ACHN (cell line): ENCODE measurements around the gene ACSL5.
A peak's percentile ranks its signal among the peaks of the same experiment; 100 is the strongest.
"Not testable (repeated sequence)": the region's sequence is repeated elsewhere in the genome, so short reads cannot be mapped to it uniquely, and the experiment has no call there.

Experiments
- DNase-seq: peaks from one replicate; pipeline ENCODE4 v3.0.0-alpha.2; 2015
- in situ Hi-C: cut with HindIII; loops from 2 replicates; pipeline ENCODE4 v1.10.0; 2017; ENCODE audit warnings: low sequenced_read_pairs, low pct_ligation_motif_present, low pct_unique_long_range_greater_than_20kb

Gene ACSL5

DNA sequence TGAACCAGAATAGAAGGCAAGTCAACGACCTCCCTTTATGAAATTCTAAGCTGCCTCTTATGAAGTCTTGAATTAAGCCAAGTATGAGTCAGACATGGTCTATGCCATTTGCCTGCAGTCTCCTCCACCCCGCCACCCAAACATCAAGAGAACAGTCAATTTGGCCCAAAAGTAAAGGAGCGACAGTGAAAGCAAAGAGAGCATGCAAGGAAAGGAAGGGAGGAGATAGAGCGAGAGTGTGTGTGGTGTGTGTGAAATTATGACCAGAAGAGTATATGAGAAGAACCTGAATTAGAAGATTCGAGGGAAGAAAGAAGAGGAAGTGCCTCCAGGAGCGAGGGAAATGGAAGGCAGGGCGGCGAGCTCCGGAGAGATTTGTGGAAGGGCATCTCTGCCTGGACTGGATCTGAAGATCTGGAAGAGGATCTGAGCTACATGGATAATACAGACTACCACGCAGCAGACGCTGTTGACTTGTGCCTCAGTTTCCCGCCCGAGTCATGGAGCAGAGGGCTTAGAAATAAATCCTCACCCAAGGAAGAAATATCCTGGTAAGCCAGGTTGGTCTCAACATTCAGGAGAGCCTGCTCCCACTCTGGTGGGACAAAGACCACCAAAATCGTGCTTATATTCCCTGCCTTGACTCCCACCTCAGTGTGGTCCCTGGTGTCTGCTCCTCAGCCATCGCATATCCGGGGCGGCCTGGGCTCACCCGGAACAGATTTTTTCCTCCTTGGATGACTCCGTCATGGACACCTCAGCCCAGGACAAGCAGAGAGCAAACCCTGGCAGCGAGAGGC is 72.3 kb downstream of the ACSL5 start:
- peak; percentile 41 for DNase-seq
- in situ Hi-C loops = no loop called here

DNA sequence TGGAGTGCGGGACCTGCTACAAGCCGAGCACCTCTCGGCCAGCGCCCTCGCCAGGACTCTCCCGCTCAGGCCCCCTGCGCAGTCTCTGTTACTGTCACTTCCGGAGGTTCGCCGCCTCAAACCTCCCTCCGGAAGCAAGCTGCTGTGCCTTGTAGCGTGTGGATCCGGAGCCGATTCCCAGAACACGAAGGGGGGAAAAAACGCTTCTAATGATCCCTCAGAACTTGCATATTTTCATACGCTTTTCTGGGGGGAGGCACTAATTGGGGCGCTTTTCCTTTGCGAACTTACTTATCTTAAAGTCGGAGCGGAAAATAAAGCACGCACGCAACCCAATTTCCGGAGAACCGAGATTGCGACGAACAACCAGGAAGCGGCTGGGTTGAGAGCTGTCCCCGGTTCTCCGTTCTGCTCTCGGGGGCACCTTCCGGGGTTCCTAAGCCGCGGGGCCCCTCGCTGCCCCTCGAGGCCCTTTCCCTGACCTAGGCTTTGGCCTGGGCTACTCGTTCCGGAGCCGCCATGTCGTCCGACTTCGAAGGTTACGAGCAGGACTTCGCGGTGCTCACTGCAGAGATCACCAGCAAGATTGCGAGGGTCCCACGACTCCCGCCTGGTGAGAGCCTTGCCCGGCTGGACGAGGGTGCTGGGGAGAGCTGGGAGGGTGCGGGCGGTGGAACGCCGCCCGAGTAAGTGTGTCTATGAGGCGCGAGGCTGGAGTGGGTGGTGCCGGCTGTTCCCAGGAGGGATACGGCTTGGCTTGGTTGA is 73.1 kb downstream of the ACSL5 start, which contains the start of the genes VTI1A and ZDHHC6:
VTI1A (plus strand) TSS at position 361 of the 765 bp plus-strand sequence; CDS start at position 520, 159 bp downstream.
ZDHHC6 (minus strand) TSS at position 60 of the 765 bp plus-strand sequence. CDS start 1,478 bp downstream, outside the sequence.
- in situ Hi-C loops = no loop called here
- peak; percentile 89 for DNase-seq

DNA sequence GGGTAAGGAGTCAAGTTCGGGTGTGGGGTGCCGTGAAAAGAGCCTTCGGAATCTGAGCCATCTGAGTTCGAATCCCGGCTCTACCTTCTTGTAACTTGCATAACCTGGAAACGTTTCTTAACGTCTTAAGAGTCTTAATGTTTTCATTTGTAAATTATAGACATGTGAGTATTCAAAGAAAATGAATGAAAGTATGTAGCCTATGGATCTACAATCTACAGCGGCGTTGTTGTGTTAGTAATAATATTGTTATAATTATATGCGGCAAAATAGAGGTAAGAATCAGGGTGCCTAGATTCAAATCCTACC is 73.7 kb downstream of the ACSL5 start:
- in situ Hi-C loops = no loop called here
- no peak for DNase-seq

DNA sequence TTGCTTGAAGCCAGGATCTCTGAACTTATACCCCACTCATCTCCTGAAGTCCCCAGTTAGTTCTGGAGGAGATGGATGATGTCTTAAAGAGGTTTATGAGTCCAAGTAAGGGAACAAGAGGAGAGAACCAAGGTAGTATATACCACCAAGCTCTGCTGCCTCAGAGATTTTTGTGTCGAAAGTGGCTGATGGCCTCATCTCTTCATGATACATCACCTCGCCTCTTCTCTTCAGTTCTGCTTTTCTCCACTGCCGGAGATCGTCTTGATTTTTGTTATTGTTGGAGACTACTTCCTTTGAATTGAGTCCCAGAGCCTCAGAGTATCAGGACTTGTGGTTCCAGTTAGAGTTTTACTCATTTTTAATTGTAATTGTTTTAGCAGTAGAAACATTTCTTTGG is 75.0 kb downstream of the ACSL5 start:
- no peak for DNase-seq
- in situ Hi-C loops = no loop called here

DNA sequence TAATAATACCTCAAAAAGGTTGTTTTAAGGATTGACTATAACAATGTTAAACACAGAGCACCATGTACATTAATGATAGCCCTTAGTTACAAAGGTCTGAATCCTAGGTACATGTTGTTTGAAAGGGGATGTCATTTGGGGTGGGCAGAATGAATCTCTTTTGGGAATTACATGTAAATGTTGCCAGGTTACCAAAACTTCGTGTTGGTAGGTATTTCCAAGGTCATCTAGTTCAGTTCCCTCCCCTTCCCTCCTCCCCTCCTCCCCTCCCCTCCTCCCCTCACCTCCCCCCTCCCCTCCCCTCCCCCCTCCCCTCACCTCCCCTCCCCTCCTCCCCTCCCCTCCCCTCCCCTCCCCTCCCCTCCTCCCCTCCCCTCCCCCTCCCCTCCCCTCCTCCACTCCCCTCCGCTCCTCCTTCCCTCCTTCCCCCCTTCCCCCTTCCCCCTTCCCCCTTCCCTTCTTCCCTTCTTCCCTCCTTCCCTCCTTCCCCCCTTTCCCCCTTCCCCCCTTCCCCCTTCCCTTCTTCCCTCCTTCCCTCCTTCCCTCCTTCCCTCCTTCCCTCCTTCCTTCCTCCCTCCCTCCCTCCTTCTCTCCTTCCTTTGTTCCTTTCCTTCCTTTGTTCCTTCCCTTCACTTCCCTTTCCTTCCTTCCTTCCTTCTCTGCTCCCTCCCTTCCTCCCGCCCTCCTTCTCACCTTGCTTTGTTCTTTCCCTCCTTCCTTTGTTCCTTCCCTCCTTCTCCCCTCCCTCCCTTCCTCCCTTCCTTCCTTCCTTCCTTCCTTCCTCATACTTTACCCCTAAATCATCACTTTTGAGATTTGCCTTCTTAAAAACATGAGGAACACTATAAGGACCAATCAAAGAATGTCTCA is 81.2 kb downstream of the ACSL5 start:
- in situ Hi-C loops = no loop called here
- DNase-seq = no peak

DNA sequence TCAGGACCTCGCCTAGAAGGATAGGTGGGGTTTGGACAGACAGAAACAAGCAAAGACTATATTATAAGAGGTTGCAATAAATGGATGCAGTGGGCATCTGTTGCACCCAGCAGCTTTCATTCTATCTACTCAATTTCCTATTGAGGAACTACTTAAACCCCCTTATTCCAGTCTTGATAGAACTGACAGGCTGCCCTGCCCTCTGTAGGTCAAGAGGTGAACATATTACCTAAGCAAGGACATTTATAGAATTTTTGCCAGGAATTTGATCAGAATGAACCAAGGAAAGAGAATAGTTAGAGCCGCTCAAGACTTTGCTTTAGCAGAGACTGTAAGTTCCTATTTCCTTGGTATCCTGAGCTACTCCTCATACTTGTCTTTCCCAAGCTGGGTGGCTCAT is 82.6 kb downstream of the ACSL5 start:
- in situ Hi-C loops = no loop called here
- peak; percentile 9 for DNase-seq

DNA sequence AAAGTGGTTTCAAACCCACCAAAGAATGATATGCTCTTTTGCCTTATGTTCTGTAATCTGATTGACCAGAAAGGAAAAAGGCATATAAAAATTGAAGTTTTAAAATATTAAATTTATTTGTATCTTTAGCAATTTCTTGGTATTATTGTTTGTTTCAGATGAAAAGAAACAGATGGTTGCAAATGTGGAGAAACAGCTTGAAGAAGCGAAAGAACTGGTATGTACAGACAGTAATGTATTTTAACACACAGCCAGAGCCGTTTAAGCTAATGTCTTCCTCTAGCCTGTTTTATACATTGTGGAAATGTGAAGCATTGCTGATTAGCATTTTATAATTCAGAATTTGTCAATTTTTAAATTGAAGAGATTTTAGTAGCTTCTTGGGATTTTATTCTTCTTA is 86.5 kb downstream of the ACSL5 start:
- DNase-seq = no peak
- in situ Hi-C loops = no loop called here

DNA sequence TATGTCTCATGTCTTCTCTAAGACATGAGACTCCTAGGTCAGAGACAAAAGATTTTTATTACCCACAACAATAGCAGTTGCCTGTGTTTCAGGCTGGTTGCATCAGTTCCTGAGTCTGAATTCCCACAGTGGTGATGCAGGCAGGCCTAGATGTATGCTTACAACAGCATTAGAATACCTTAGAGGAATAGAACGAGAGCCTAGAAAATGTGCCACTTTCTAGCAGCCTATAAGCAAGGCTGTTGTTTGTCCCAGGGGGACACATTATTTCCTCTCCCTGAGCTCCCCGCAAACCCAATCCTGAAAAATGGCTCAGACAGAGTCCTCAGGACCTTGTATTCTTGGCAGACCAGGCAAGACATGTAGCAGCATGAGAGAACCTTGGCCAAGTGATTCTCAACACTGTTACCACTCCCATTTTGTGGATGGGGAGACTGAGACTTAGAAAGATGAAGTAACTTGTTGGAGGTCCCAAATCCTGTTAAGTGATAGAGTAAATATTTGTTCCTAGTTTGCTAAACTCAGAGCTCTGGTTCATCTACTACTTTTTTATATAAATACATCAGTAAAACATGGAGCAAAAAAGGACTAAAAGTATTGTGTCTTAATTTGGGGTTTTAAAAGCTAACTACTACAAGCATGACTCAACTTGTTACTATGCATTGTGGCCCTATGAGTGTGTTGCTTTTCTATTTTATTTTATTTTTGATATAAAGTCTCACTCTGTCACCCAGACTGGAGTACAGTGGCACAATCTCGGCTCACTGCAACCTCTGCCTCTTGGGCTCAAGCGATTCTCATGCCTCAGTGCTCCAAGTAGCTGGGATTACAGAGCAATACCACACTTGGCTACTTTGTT is 87.3 kb downstream of the ACSL5 start:
- DNase-seq = peak; percentile 53
- in situ Hi-C loops = no loop called here

DNA sequence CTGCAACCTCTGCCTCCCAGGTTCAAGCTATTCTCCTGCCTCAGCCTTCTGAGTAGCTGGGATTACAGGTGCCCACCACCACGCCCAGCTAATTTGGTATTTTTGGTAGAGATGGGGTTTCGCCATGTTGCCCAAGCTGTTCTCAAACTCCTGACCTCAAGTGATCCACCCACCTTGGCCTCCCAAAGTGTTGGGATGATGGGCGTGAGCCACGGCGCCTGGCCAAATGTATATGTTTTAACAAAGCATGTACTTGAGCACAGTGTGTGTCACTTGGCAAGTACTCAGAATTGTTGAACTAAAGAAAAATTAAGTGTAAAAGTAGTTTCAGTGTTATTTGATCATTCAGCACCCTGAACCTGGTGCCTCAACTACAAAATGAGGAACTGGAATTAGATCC is 90.2 kb downstream of the ACSL5 start:
- DNase-seq, in situ Hi-C loops: not testable (repeated sequence)

DNA sequence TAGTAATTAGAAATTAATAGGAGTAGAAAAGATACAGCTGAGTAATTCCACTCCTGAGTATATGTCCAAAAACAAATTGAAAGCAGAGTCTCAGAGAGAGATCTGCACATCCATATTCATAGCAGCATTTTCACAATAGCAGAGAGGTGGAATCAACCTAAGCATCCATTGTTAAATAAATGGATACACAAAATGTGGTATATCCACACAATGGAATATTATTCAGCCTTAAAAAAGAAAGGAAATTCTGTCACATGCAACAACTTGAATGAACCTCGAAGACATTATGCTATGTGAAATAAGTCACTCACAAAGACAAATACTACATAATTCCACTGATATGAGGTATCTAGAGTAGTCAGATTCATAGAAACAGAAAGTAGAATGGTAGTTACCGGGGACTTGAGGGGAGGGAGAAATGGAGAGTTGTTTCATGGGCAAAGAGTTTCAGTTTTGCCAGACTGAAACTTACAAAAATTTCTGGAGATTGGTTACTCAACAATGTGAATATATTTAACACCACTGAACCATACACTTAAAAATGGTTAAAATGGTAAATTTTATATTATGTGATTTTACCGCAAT is 91.5 kb downstream of the ACSL5 start:
- in situ Hi-C loops = no loop called here
- DNase-seq = no peak

DNA sequence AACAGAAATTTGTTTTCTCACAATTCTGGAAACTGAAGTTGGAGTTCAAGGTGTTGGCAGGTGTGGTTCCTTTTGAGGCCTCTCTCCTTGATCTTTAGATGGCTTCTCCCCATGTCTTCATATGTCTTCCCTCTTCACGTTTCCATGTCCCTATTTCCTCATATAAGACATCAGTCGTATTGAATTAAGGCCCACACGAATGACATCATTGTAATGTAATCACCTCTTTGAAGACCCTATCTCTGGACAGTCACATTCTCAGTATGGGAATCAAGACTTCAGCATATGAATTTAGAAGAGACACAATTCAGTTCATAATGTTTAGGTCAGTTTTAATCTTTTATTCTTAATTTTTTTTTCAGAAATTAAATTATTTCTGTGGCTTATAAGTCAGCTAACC is 92.9 kb downstream of the ACSL5 start:
- in situ Hi-C loops = no loop called here

DNA sequence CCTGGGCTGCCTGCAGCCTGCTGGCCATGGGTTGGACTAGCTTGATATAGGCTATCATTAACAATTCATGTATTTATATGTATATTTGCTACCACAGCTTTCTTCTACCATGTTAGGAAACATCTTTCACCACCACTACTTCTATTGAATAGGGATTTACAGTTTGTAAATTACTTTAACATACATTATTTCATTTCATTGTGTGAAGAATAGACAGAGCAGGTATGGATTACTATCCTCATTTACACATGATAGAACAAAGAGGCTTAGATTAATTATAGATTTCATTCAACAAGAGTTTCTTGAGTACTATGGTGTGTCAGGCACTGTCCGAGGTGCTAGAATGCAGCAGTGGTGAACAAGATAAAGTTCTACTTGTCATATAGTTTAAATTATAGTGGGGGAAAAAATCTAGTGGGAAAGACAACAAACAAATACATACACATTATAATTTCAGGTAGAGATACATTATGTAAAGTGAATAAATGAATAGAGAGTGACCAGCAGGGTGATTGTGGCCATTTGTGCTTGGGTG is 93.7 kb downstream of the ACSL5 start:
- in situ Hi-C loops = no loop called here

More for the DNA sequence above, 92.9 kb downstream of the ACSL5 start:
- no peak for DNase-seq

DNA sequence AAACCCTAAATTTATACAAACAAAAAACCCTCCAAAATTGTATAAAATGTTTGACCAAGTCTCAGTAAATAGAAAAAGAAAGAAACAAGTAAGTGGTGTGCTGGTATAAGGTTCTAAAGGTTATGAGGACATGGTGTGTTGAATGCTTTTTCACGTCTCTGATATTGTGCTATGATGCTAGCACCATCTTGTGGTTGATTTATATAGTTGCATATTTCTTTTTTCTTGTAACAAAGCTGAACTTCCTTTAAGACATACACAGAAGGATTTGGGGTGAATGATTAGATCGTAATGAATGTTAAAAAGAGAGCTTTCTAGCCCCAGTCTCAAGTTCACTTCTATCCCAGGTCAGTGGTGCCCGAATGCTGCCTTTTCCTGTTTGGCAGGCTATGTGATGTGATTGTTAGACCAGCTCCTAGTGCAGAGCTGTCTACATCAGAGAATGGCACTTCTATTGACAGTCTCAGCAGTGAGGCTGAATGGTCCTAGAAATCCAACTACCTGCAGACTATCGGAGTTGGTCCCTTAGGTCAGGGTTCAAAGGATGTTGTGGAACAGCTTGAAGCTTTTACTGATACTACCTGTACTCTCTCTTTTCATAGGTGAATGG is 98.1 kb downstream of the ACSL5 start:
- in situ Hi-C loops = no loop called here
- DNase-seq = peak; percentile 65

More for the DNA sequence above, 93.7 kb downstream of the ACSL5 start:
- no peak for DNase-seq

DNA sequence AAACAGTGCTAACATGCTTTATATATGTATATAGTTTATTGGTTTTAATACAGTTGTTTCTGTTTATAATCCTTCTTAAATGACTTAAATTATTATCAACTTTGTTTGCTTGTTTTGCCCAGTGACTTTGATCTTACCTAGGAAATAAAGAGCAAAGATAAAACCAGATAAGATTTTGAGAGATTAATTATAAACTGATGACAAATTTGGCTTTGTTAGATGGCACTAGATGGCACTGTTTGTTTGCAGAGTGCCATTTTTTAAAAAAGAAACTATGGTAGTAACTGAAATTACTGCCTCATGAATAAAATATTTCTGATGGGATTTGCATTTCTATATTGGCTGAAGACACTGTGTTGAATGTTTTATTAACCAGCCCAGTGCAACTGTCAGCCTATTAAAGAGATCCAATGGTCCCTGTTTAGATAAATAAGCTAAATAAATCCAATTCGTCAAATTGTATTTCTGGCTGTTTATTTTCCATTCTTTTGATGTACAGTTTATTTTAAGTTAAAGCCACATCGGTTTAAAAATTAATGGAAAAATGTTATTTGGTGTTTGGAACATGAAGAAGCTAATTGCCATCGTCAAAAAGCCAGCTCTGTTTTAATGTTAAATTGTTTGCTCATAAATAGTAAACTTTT is 101.8 kb downstream of the ACSL5 start:
- DNase-seq = peak; percentile 28
- in situ Hi-C loops = no loop called here
